HepG2 (cell line): ENCODE results near the gene ARL5B. TPM values are rescaled to one million over a fixed set of nuclear protein-coding genes. Genes with fewer than 3 reads are reported as not detected.

Experiments used
- ATF6 ChIP-seq: sonication (generic); formaldehyde crosslinking; conservative IDR thresholded peaks from 2 replicates; pipeline ENCODE4 v1.4.0; 2020; ENCODE audit warnings: missing genetic modification reagents
- IRF1 ChIP-seq: sonication (generic); formaldehyde crosslinking; IDR thresholded peaks from 2 replicates; pipeline ENCODE4 v1.4.0; 2020; ENCODE audit warnings: low read depth, mild to moderate bottlenecking, missing genetic modification reagents
- MLX ChIP-seq: IDR thresholded peaks from 2 replicates; pipeline ENCODE4 v1.6.1; 2016
- NR2F1 ChIP-seq, 2 experiments: fragments of 450-650 bp in 1 of 2; formaldehyde crosslinking in 1 of 2; IDR thresholded peaks; 2 replicates each; pipeline versions ENCODE4 v1.5.0 to v1.6.1; 2016 to 2020; ENCODE audit warnings: mild to moderate bottlenecking in 1 of 2, missing compliant biosample characterization in 1 of 2, missing genetic modification reagents in 1 of 2, moderate library complexity in 1 of 2
- SIN3B ChIP-seq: fragments of 150-350 bp; IDR thresholded peaks from 2 replicates; pipeline ENCODE4 v1.6.1; 2014; ENCODE audit warnings: low read length
- SOX6 ChIP-seq, 2 experiments: fragments of 450-650 bp in 1 of 2; sonication (generic) in 1 of 2; formaldehyde crosslinking in 1 of 2; IDR thresholded peaks; 2 replicates each; pipeline versions ENCODE4 v1.4.0 to v1.6.1; 2017 to 2020; ENCODE audit warnings: antibody characterized with exemption in 1 of 2, mild to moderate bottlenecking in 1 of 2, missing genetic modification reagents in 1 of 2
- ZNF430 ChIP-seq: sonication (generic); formaldehyde crosslinking; IDR thresholded peaks from 2 replicates; pipeline ENCODE4 v1.9.0; 2021; ENCODE audit warnings: mild to moderate bottlenecking, missing genetic modification reagents
- ZNF512 ChIP-seq: sonication (generic); formaldehyde crosslinking; IDR thresholded peaks from 2 replicates; pipeline ENCODE4 v1.4.0; 2020; ENCODE audit warnings: mild to moderate bottlenecking, missing genetic modification reagents
- ZNF570 ChIP-seq: sonication (generic); formaldehyde crosslinking; IDR thresholded peaks from 2 replicates; pipeline ENCODE4 v1.4.0; 2020; ENCODE audit warnings: mild to moderate bottlenecking, missing genetic modification reagents, borderline replicate concordance
- ZNF615 ChIP-seq: sonication (generic); formaldehyde crosslinking; IDR thresholded peaks from 2 replicates; pipeline ENCODE4 v1.5.0; 2020; ENCODE audit warnings: mild to moderate bottlenecking, missing genetic modification reagents, borderline replicate concordance
- ZNF674 ChIP-seq: sonication (generic); formaldehyde crosslinking; IDR thresholded peaks from 2 replicates; pipeline ENCODE4 v1.5.0; 2020; ENCODE audit warnings: low read depth, mild to moderate bottlenecking, missing genetic modification reagents
- polyA plus RNA-seq, 8 experiments: library from polyadenylated mRNA; depleted of rRNA in 3 of 8; stranded (reverse) in 7 of 8; unstranded in 1 of 8; fragments of >200 nt; fragmentation: Illumina TruSeq in 4 of 8; extraction: Trizol in 4 of 8; gene quantifications; 2 replicates each; pipeline versions ENCODE4 v1.2.1 to v1.2.3, GENCODE V29; 2011 to 2016; ENCODE audit warnings: low read depth in 4 of 8, missing spikeins in 1 of 8, mixed read lengths in 1 of 8; ENCODE audit not compliant: insufficient read depth in 1 of 8
- total RNA-seq, 5 experiments: library from RNA; depleted of rRNA; stranded (reverse); fragments of >200 nt; fragmentation: Illumina TruSeq; extraction: Trizol; gene quantifications; 2 replicates each; pipeline ENCODE4 v1.2.3, GENCODE V29; 2016; ENCODE audit warnings: low read depth in 1 of 5
- TF ChIP-seq, protein P1 (sequence below), 2 experiments: fragments of 450-650 bp in 1 of 2; sonication (generic) in 1 of 2; formaldehyde crosslinking in 1 of 2; IDR thresholded peaks; 2 replicates each; pipeline versions ENCODE4 v1.6.1 to v1.8.0; 2016 to 2022; ENCODE audit warnings: antibody characterized with exemption in 1 of 2, mild to moderate bottlenecking in 1 of 2, missing genetic modification reagents in 1 of 2

Gene ARL5B
- total and polyA plus RNA-seq, 2 of the 13 experiments (the other 11 are each of a cell fraction or from before 2014, with no cell fraction given), result 26.6 to 32.7 TPM

- TF ChIP-seq NR2F1 (CRISPR knock-in tag; IDR thresholded peaks at IDR 0.05) (peak; percentile 19 to 35; a peak in 1 of 4 replicates), SOX6 (IDR thresholded peaks at IDR 0.05) (no peak), SOX6 (CRISPR knock-in tag; IDR thresholded peaks at IDR 0.05) (no peak), SIN3B (no peak), ZNF615 (0 out of 2 replicates have a peak, but pooled peaks have one; percentile 80), MLX (CRISPR knock-in tag) (no peak), ZNF570 (CRISPR knock-in tag) (no peak), ZNF430 (CRISPR knock-in tag) (peak; percentile 12; the same call in 1 of the 2 replicates), ATF6 (0 out of 2 replicates have a peak, but pooled peaks have one; percentile 16), ZNF512 (no peak), ZNF674 (no peak), IRF1 (no peak)
- TF ChIP-seq, protein P1, sequence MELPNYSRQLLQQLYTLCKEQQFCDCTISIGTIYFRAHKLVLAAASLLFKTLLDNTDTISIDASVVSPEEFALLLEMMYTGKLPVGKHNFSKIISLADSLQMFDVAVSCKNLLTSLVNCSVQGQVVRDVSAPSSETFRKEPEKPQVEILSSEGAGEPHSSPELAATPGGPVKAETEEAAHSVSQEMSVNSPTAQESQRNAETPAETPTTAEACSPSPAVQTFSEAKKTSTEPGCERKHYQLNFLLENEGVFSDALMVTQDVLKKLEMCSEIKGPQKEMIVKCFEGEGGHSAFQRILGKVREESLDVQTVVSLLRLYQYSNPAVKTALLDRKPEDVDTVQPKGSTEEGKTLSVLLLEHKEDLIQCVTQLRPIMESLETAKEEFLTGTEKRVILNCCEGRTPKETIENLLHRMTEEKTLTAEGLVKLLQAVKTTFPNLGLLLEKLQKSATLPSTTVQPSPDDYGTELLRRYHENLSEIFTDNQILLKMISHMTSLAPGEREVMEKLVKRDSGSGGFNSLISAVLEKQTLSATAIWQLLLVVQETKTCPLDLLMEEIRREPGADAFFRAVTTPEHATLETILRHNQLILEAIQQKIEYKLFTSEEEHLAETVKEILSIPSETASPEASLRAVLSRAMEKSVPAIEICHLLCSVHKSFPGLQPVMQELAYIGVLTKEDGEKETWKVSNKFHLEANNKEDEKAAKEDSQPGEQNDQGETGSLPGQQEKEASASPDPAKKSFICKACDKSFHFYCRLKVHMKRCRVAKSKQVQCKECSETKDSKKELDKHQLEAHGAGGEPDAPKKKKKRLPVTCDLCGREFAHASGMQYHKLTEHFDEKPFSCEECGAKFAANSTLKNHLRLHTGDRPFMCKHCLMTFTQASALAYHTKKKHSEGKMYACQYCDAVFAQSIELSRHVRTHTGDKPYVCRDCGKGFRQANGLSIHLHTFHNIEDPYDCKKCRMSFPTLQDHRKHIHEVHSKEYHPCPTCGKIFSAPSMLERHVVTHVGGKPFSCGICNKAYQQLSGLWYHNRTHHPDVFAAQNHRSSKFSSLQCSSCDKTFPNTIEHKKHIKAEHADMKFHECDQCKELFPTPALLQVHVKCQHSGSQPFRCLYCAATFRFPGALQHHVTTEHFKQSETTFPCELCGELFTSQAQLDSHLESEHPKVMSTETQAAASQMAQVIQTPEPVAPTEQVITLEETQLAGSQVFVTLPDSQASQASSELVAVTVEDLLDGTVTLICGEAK (IDR thresholded peaks at IDR 0.05), result no peak
- TF ChIP-seq, protein P1 (CRISPR knock-in tag; IDR thresholded peaks at IDR 0.05), result no peak
Observed at GRCh38 chr10:18658271-18659124, 733 bp upstream of the ARL5B start (continued).
